H1 (cell line): ENCODE results near the gene DAZAP1. TPM values are rescaled to one million over a fixed set of nuclear protein-coding genes. Genes with fewer than 3 reads are reported as not detected.
A peak's percentile ranks its signal among the peaks of the same experiment; 100 is the strongest.

Experiments
- CTCF ChIA-PET: fragments of 300-600 bp; sonication (Branson Sonifier 250); formaldehyde crosslinking; loops from one replicate; lab custom pipeline; 2021; ENCODE audit not compliant: partially characterized antibody; lab: Charles Lee
- POLR2A ChIA-PET: fragments of 300-600 bp; sonication (Branson Sonifier 250); formaldehyde crosslinking; loops from one replicate; lab custom pipeline; 2021; ENCODE audit warnings: inconsistent platforms; ENCODE audit not compliant: partially characterized antibody; lab: Charles Lee
- DNase-seq, 2 experiments: peaks; one replicate each; pipeline versions ENCODE4 v3.0.0 to v3.0.0-alpha.2; 2010 to 2022; ENCODE audit warnings: low spot score in 2 of 2, low read depth in 1 of 2, mixed read lengths in 1 of 2
- FAIRE-seq: peaks from 2 replicates; lab custom pipeline; 2011; peaks lifted over from hg19 to GRCh38; lab: Jason Lieb, UNC
- H2AFZ ChIP-seq: 2 replicates; pipeline ENCODE4 v1.8.1; 2012; ENCODE audit warnings: low read length, inconsistent platforms
- H2AK5ac ChIP-seq: 2 replicates; pipeline ENCODE4 v1.6.1; 2013; ENCODE audit warnings: low read depth, low read length
- H2BK120ac ChIP-seq: replicated peaks from 2 replicates; pipeline ENCODE3; 2013; ENCODE audit warnings: low read depth, low read length, inconsistent platforms
- H2BK12ac ChIP-seq: 2 replicates; pipeline ENCODE4 v1.6.1; 2013; ENCODE audit warnings: low read depth, low read length
- H2BK15ac ChIP-seq: 2 replicates; pipeline ENCODE4 v1.6.1; 2013; ENCODE audit warnings: low read length
- H2BK20ac ChIP-seq: 2 replicates; pipeline ENCODE4 v1.6.1; 2013; ENCODE audit warnings: low read length
- H2BK5ac ChIP-seq: 2 replicates; pipeline ENCODE4 v1.6.1; 2013; ENCODE audit warnings: low read depth, low read length
- H3K14ac ChIP-seq: 2 replicates; pipeline ENCODE4 v1.6.1; 2013; ENCODE audit warnings: inconsistent platforms; ENCODE audit not compliant: insufficient read length
- H3K18ac ChIP-seq: 2 replicates; pipeline ENCODE4 v1.6.1; 2013; ENCODE audit warnings: low read length; ENCODE audit errors: extremely low read depth
- H3K23ac ChIP-seq: 2 replicates; pipeline ENCODE4 v1.6.1; 2013; ENCODE audit warnings: inconsistent platforms; ENCODE audit not compliant: insufficient read length
- H3K23me2 ChIP-seq: 2 replicates; pipeline ENCODE4 v1.6.1; 2013; ENCODE audit warnings: low read depth, low read length
- H3K27ac ChIP-seq: 2 replicates; pipeline ENCODE4 v1.6.1; 2011; ENCODE audit warnings: low read depth, low read length, inconsistent platforms
- H3K27me3 ChIP-seq, 4 experiments: replicated peaks in 1 of 4; 1 replicate in 1 of 4; 2 replicates in 3 of 4; pipeline versions ENCODE4 v1.6.1 to v1.8.1; 2011 to 2013; ENCODE audit warnings: low read length in 3 of 4, mild to moderate bottlenecking in 3 of 4, inconsistent platforms in 2 of 4, mixed read lengths in 2 of 4, moderate library complexity in 1 of 4; ENCODE audit not compliant: control insufficient read depth in 3 of 4, insufficient read depth in 3 of 4; ENCODE audit errors: extremely low read depth in 1 of 4
- H3K36me3 ChIP-seq, 4 experiments: 2 replicates each; pipeline versions ENCODE4 v1.6.1 to v1.8.1; 2011 to 2013; ENCODE audit warnings: mild to moderate bottlenecking in 4 of 4, low read length in 3 of 4, moderate library complexity in 2 of 4, control low read depth in 1 of 4, inconsistent platforms in 1 of 4; ENCODE audit not compliant: insufficient read depth in 4 of 4, control insufficient read depth in 2 of 4
- H3K4ac ChIP-seq: replicated peaks from 2 replicates; pipeline ENCODE3; 2013; ENCODE audit warnings: low read length, low read depth, mixed read lengths, inconsistent platforms; ENCODE audit not compliant: insufficient read length
- H3K4me1 ChIP-seq, 4 experiments: replicated peaks in 1 of 4; 1 replicate in 1 of 4; 2 replicates in 3 of 4; pipeline versions ENCODE4 v1.6.1 to v1.8.1; 2011 to 2013; ENCODE audit warnings: low read length in 3 of 4, inconsistent platforms in 2 of 4, mixed read lengths in 1 of 4; ENCODE audit not compliant: insufficient read depth in 4 of 4, control insufficient read depth in 3 of 4
- H3K4me2 ChIP-seq, 2 experiments: 2 replicates each; pipeline versions ENCODE4 v1.6.1 to v1.8.1; 2011 to 2013; ENCODE audit warnings: low read depth in 2 of 2, low read length in 2 of 2, control low read depth in 1 of 2, inconsistent platforms in 1 of 2, mild to moderate bottlenecking in 1 of 2; ENCODE audit not compliant: insufficient read depth in 1 of 2
- H3K4me3 ChIP-seq, 4 experiments: fragments of 200-600, 300-600 bp in 1 of 4; sonication (generic), shearing (Covaris generic), sonication (Bioruptor Twin) in 1 of 4; 2 replicates each; pipeline versions ENCODE4 v1.5.1 to v1.8.1; 2011 to 2016; ENCODE audit warnings: low read length in 4 of 4, low read depth in 3 of 4, control low read depth in 2 of 4, inconsistent platforms in 2 of 4, mild to moderate bottlenecking in 2 of 4, mixed read lengths in 1 of 4, moderate library complexity in 1 of 4; ENCODE audit not compliant: insufficient read depth in 2 of 4; ENCODE audit errors: extremely low read depth in 1 of 4
- H3K56ac ChIP-seq: replicated peaks from 2 replicates; pipeline ENCODE3; 2013; ENCODE audit warnings: low read depth, mild to moderate bottlenecking, mixed read lengths, low read length, inconsistent platforms; ENCODE audit not compliant: insufficient read length
- H3K79me1 ChIP-seq: 2 replicates; pipeline ENCODE4 v1.6.1; 2013; ENCODE audit warnings: low read depth, low read length, control low read depth
- H3K79me2 ChIP-seq, 2 experiments: 2 replicates each; pipeline versions ENCODE4 v1.6.1 to v1.8.1; 2012 to 2013; ENCODE audit warnings: low read length in 2 of 2, mild to moderate bottlenecking in 2 of 2, inconsistent platforms in 1 of 2; ENCODE audit not compliant: insufficient read depth in 2 of 2, control insufficient read depth in 1 of 2
- H3K9ac ChIP-seq, 4 experiments: replicated peaks in 1 of 4; 1 replicate in 1 of 4; 2 replicates in 3 of 4; pipeline versions ENCODE4 v1.6.1 to v1.8.1; 2011 to 2013; ENCODE audit warnings: low read depth in 3 of 4, low read length in 3 of 4, control low read depth in 2 of 4, mild to moderate bottlenecking in 2 of 4, moderate library complexity in 2 of 4, inconsistent platforms in 1 of 4; ENCODE audit errors: extremely low read depth in 1 of 4
- H3K9me3 ChIP-seq, 2 experiments: 2 replicates each; pipeline versions ENCODE4 v1.6.1 to v1.8.1; 2012 to 2013; ENCODE audit warnings: mild to moderate bottlenecking in 2 of 2, moderate library complexity in 2 of 2, control low read depth in 1 of 2, inconsistent platforms in 1 of 2, low read depth in 1 of 2, low read length in 1 of 2, mixed read lengths in 1 of 2; ENCODE audit not compliant: insufficient read depth in 2 of 2
- H4K20me1 ChIP-seq, 2 experiments: replicated peaks in 1 of 2; 2 replicates each; pipeline versions ENCODE3 to v1.8.1; 2011 to 2013; ENCODE audit warnings: inconsistent platforms in 2 of 2, low read length in 2 of 2, mild to moderate bottlenecking in 1 of 2; ENCODE audit not compliant: insufficient read depth in 2 of 2, control insufficient read depth in 1 of 2
- H4K5ac ChIP-seq: 2 replicates; pipeline ENCODE4 v1.6.1; 2013; ENCODE audit warnings: low read length, low read depth, mixed read lengths, inconsistent platforms; ENCODE audit not compliant: insufficient read length
- H4K8ac ChIP-seq: 2 replicates; pipeline ENCODE4 v1.8.0; 2013; ENCODE audit warnings: mild to moderate bottlenecking, moderate library complexity, low read length, inconsistent platforms; ENCODE audit not compliant: insufficient read depth; ENCODE audit errors: extremely low read depth
- H4K91ac ChIP-seq: replicated peaks from 2 replicates; pipeline ENCODE3; 2013; ENCODE audit warnings: low read length, mixed read lengths, inconsistent platforms; ENCODE audit not compliant: insufficient read length
- BACH1 ChIP-seq: IDR thresholded peaks from 2 replicates; pipeline ENCODE4 v1.6.1; 2012; ENCODE audit warnings: low read length, improper control_type of control experiment
- POLR2A ChIP-seq, 2 experiments: IDR thresholded peaks; 1 replicate in 1 of 2; 2 replicates in 1 of 2; pipeline ENCODE4 v1.6.1; 2011; ENCODE audit warnings: low read depth in 2 of 2, low read length in 2 of 2, mild to moderate bottlenecking in 2 of 2; ENCODE audit errors: control extremely low read depth in 1 of 2
- SIX5 ChIP-seq: IDR thresholded peaks from 2 replicates; pipeline ENCODE4 v1.6.1; 2011; ENCODE audit warnings: mild to moderate bottlenecking, low read depth, low read length
- WGBS, 2 experiments: shearing (Covaris generic) in 1 of 2; methylation state at CpG; one replicate each; pipeline versions ENCODE4 v1.1.6 to v1.1.7; 2013 to 2015; ENCODE audit warnings: low lambda C conversion rate in 2 of 2, mixed read lengths in 2 of 2, inconsistent platforms in 1 of 2, low coverage in 1 of 2, missing lambda C conversion rate in 1 of 2; ENCODE audit not compliant: insufficient replicate concordance in 2 of 2, insufficient coverage in 1 of 2, insufficient read length in 1 of 2; ENCODE audit errors: extremely low coverage in 1 of 2, missing lambda C conversion rate in 1 of 2; 5-methylcytosine and 5-hydroxymethylcytosine counted together
- polyA plus RNA-seq, 7 experiments: library from polyadenylated mRNA; depleted of rRNA in 3 of 7; stranded (reverse) in 5 of 7; unstranded in 2 of 7; fragments of >200 nt in 5 of 7; fragments of 200-250 nt in 2 of 7; gene quantifications; 1 replicate in 5 of 7; 2 replicates in 1 of 7; 4 replicates in 1 of 7; pipeline versions ENCODE4 v1.2.1 to v1.2.3, GENCODE V29; 2011 to 2013; ENCODE audit warnings: missing spikeins in 2 of 7, mixed read lengths in 2 of 7
- total RNA-seq: library from RNA; stranded (reverse); fragmentation: NEBNext Ultra II Directional; extraction: Animal tissue kit (Norgen Biotek cat#: 25700); gene quantifications from 2 replicates; pipeline ENCODE4 v1.2.1, GENCODE V29; 2021

Gene DAZAP1
- total and polyA plus RNA-seq, 2 of the 8 experiments (the other 6 are each of a cell fraction or from before 2014, with no cell fraction given), result 79.6 to 341 TPM

DNA sequence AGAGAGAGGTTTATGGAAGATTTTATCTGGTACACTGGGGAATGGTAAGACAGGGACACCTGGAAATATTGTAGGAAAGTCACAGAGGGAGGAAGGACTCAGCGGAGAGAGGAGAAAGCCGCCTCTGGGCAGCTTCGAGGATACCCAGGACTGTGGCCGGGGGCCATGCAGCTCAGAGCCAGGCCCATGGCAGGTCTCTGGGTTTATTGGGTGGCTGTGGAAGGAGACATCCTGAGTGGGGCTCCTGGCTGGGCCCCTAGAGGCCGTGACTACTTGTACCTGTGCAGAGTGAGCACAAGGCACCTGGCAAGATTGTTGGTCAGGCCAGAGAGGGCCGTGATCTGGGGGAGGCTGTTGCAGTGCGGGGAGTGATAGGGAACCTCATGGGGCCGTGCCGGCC lies 3.4 kb downstream of the DAZAP1 start:
- no peak overlapping the region for H3K27ac ChIP-seq
- H3K23me2 ChIP-seq, result peaks cover 12% of the 10 kb centered on the region; the same call in 1 of the 2 replicates
- no peak for TF ChIP-seq BACH1
- TF ChIP-seq SIX5, result no peak
- TF ChIP-seq POLR2A (IDR thresholded peaks at IDR 0.05; ENCODE audit: control extremely low read depth in 1 of 2, low read depth in 2 of 2, low read length in 2 of 2), result no peak
- peaks cover 55 to 60% of the 10 kb centered on the region in 2 experiments for H4K20me1 ChIP-seq
- ChIA-PET POLR2A (interaction anchor here (0.6 to 3.4 kb wide), 6 partner anchors 13 to 136 kb away, joined by 3 to 15 read pairs (median 6); no protein-coding TSS in a partner anchor), CTCF (interaction anchor here (1.2 to 2.8 kb wide), 4 partner anchors 10 to 100 kb away, joined by 3 to 8 read pairs (median 4); partner anchors contain the start of gene NDUFS7)
- H3K23ac ChIP-seq, result no peak overlapping the region
- DNase-seq (no peak), FAIRE-seq (no peak)
- peak overlapping the region in 1 of 2 experiments; percentile 87; a peak in 1 of 4 replicates for H3K4me2 ChIP-seq
- H3K14ac ChIP-seq, result no peak overlapping the region
- H2BK12ac ChIP-seq, result no peak overlapping the region
- 0 out of 2 replicates have a peak overlapping the region, but pooled peaks have one; percentile 35 for H2BK5ac ChIP-seq
- H2BK120ac ChIP-seq, result no peak overlapping the region
- no peak overlapping the region for H2BK15ac ChIP-seq
- no peaks in the 10 kb centered on the region for H3K9me3 ChIP-seq
- no peak overlapping the region for H3K56ac ChIP-seq
- H3K27me3 ChIP-seq, result no peaks in the 10 kb centered on the region
- no peak overlapping the region for H3K4me3 ChIP-seq
- no peak overlapping the region for H4K5ac ChIP-seq
- peaks cover 0 to 4% (median 1%) of the 10 kb centered on the region in 4 experiments; a peak in 5 of 8 replicates for H3K36me3 ChIP-seq
- no peak overlapping the region for H4K91ac ChIP-seq
- H3K4me1 ChIP-seq, result peaks cover 2 to 29% (median 23%) of the 10 kb centered on the region in 4 experiments
- no peak overlapping the region for H2BK20ac ChIP-seq
- H3K18ac ChIP-seq, result no peak overlapping the region
- H2AK5ac ChIP-seq, result no peak overlapping the region
- no peak overlapping the region for H4K8ac ChIP-seq
- no peak overlapping the region for H3K4ac ChIP-seq
- no peak overlapping the region for H2AFZ ChIP-seq
- peaks cover 18% of the 10 kb centered on the region for H3K79me1 ChIP-seq
- peaks cover 58 to 79% of the 10 kb centered on the region in 2 experiments for H3K79me2 ChIP-seq
- 90% methylated on average over 9 of the region's 9 CpGs; no CpG with 5 or more reads in 1 of the 2 experiments for WGBS, 2 experiments
- H3K9ac ChIP-seq, result no peak overlapping the region; a peak in 2 of 7 replicates
